GM12892 (cell line): ENCODE results near the gene AHRR.
"Not testable (repeated sequence)": the region's sequence is repeated elsewhere in the genome, so short reads cannot be mapped to it uniquely, and the experiment has no call there.

ENCODE experiments used
- POLR2A ChIP-seq: IDR thresholded peaks from 2 replicates; pipeline ENCODE4 v1.6.1; 2011; ENCODE audit warnings: low read depth, low read length, control low read depth
- TAF1 ChIP-seq: IDR thresholded peaks from 2 replicates; pipeline ENCODE4 v1.6.1; 2011; ENCODE audit warnings: low read depth, mild to moderate bottlenecking, control low read depth, low read length, borderline replicate concordance

DNA sequence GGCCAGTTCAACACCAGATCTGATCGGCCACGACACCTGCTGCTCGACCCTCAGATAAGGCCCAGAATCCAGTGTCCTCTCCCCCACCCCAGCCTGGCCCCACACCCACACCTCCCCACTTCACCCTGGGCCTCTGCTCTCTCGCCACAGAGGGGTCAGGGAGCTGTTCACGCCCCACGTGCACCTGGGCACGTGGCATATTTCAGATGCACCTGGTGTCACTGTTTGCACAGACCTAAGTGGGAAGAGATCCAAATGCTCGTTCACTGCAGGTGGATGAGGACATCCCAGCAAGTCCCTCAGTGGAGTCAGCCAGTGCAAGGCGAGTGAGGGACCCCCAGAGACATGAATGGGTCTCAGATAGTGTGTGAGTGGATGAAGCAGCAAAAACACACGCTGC is 25.3 kb upstream of the AHRR start:
- not testable (repeated sequence) for TF ChIP-seq POLR2A, TAF1
